Mucosa of stomach (tissue), 1 donor: ENCODE measurements around the gene AHCYL1.

ENCODE experiments used
- H3K27me3 ChIP-seq: one replicate; pipeline ENCODE4 v1.7.0; 2013; ENCODE audit warnings: mild to moderate bottlenecking, low read length; ENCODE audit not compliant: control insufficient read depth, insufficient read depth
- H3K36me3 ChIP-seq: one replicate; pipeline ENCODE4 v1.7.0; 2013; ENCODE audit warnings: low read length; ENCODE audit not compliant: control insufficient read depth, insufficient read depth
- H3K4me1 ChIP-seq: one replicate; pipeline ENCODE4 v1.7.0; 2013; ENCODE audit warnings: mild to moderate bottlenecking, low read length; ENCODE audit not compliant: control insufficient read depth, insufficient read depth
- H3K4me3 ChIP-seq: one replicate; pipeline ENCODE4 v1.7.0; 2013; ENCODE audit warnings: low read length
- H3K9ac ChIP-seq: one replicate; pipeline ENCODE4 v1.7.0; 2013; ENCODE audit warnings: mild to moderate bottlenecking, low read length, moderate library complexity
- H3K9me3 ChIP-seq: one replicate; pipeline ENCODE4 v1.7.0; 2013; ENCODE audit warnings: mild to moderate bottlenecking, low read length, moderate library complexity; ENCODE audit not compliant: control insufficient read depth
- donor health status: Pancreatic carcinoma.

AHCYL1 gene

GRCh38 chr1:110032327-110032726, 47.8 kb downstream of the AHCYL1 start:
- H3K9ac ChIP-seq: no peak overlapping the region
- H3K4me1 ChIP-seq: peaks cover 17% of the 10 kb centered on the region
- H3K9me3 ChIP-seq: no peaks in the 10 kb centered on the region
- no peaks in the 10 kb centered on the region for H3K27me3 ChIP-seq
- H3K36me3 ChIP-seq: no peaks in the 10 kb centered on the region
- no peak overlapping the region for H3K4me3 ChIP-seq

GRCh38 chr1:110033421-110033820, 48.9 kb downstream of the AHCYL1 start:
- Histone ChIP-seq H3K36me3 (peaks cover 3% of the 10 kb centered on the region), H3K4me1 (peaks cover 17% of the 10 kb centered on the region), H3K27me3 (no peaks in the 10 kb centered on the region), H3K9ac (no peak overlapping the region), H3K9me3 (no peaks in the 10 kb centered on the region), H3K4me3 (no peak overlapping the region)

- Histone ChIP-seq H3K9me3 (no peaks in the 10 kb centered on the region), H3K36me3 (peaks cover 4% of the 10 kb centered on the region), H3K4me1 (peaks cover 17% of the 10 kb centered on the region), H3K9ac (peak overlapping the region; percentile 20), H3K27me3 (no peaks in the 10 kb centered on the region), H3K4me3 (no peak overlapping the region)
Observed at GRCh38 chr1:110034040-110034450, 49.5 kb downstream of the AHCYL1 start.

- peaks cover 17% of the 10 kb centered on the region for H3K4me1 ChIP-seq
- no peaks in the 10 kb centered on the region for H3K9me3 ChIP-seq
- H3K36me3 ChIP-seq: peaks cover 4% of the 10 kb centered on the region
- H3K9ac ChIP-seq: peak within 1 kb of the TSS; percentile 93
- no peaks in the 10 kb centered on the region for H3K27me3 ChIP-seq
- peak within 1 kb of the TSS; percentile 56 for H3K4me3 ChIP-seq
Observed at GRCh38 chr1:110034451-110035235, 50.1 kb downstream of the AHCYL1 start, which contains the start of gene STRIP1. STRIP1 (plus strand) TSS chr1:110034624; CDS start chr1:110034638, 14 bp downstream.

GRCh38 chr1:110035236-110035752, 50.7 kb downstream of the AHCYL1 start:
- Histone ChIP-seq H3K4me3 (peak overlapping the region; percentile 56), H3K4me1 (peaks cover 17% of the 10 kb centered on the region), H3K9ac (peak overlapping the region; percentile 93), H3K9me3 (no peaks in the 10 kb centered on the region), H3K36me3 (peaks cover 4% of the 10 kb centered on the region), H3K27me3 (no peaks in the 10 kb centered on the region)

- Histone ChIP-seq H3K36me3 (peaks cover 11% of the 10 kb centered on the region), H3K4me3 (no peak overlapping the region), H3K9ac (no peak overlapping the region), H3K9me3 (no peaks in the 10 kb centered on the region), H3K4me1 (peaks cover 7% of the 10 kb centered on the region), H3K27me3 (no peaks in the 10 kb centered on the region)
Observed at GRCh38 chr1:110038271-110038670, 53.7 kb downstream of the AHCYL1 start.

GRCh38 chr1:110039641-110040040, 55.1 kb downstream of the AHCYL1 start:
- Histone ChIP-seq H3K4me3 (no peak overlapping the region), H3K36me3 (peaks cover 18% of the 10 kb centered on the region), H3K27me3 (no peaks in the 10 kb centered on the region), H3K9ac (no peak overlapping the region), H3K9me3 (no peaks in the 10 kb centered on the region), H3K4me1 (peaks cover 7% of the 10 kb centered on the region)

- H3K4me1 ChIP-seq: peaks cover 3% of the 10 kb centered on the region
- peaks cover 19% of the 10 kb centered on the region for H3K36me3 ChIP-seq
- no peaks in the 10 kb centered on the region for H3K27me3 ChIP-seq
- H3K9ac ChIP-seq: no peak overlapping the region
- no peak overlapping the region for H3K4me3 ChIP-seq
- H3K9me3 ChIP-seq: no peaks in the 10 kb centered on the region
Observed at GRCh38 chr1:110040548-110040947, 56.0 kb downstream of the AHCYL1 start.

- H3K4me3 ChIP-seq: no peak overlapping the region
- no peaks in the 10 kb centered on the region for H3K9me3 ChIP-seq
- peaks cover 30% of the 10 kb centered on the region for H3K36me3 ChIP-seq
- no peak overlapping the region for H3K9ac ChIP-seq
- H3K4me1 ChIP-seq: no peaks in the 10 kb centered on the region
- H3K27me3 ChIP-seq: no peaks in the 10 kb centered on the region
Observed at GRCh38 chr1:110043016-110043415, 58.5 kb downstream of the AHCYL1 start.

- Histone ChIP-seq H3K36me3 (peaks cover 26% of the 10 kb centered on the region), H3K9ac (no peak overlapping the region)
Observed at GRCh38 chr1:110047463-110047862, 62.9 kb downstream of the AHCYL1 start.

GRCh38 chr1:110048240-110048639, 63.7 kb downstream of the AHCYL1 start:
- Histone ChIP-seq H3K27me3 (no peaks in the 10 kb centered on the region), H3K4me1 (peaks cover 10% of the 10 kb centered on the region), H3K9ac (no peak overlapping the region), H3K36me3 (peaks cover 21% of the 10 kb centered on the region), H3K4me3 (no peak overlapping the region), H3K9me3 (no peaks in the 10 kb centered on the region)

More at GRCh38 chr1:110047463-110047862, 62.9 kb downstream of the AHCYL1 start:
- no peaks in the 10 kb centered on the region for H3K9me3 ChIP-seq
- no peak overlapping the region for H3K4me3 ChIP-seq
- peaks cover 10% of the 10 kb centered on the region for H3K4me1 ChIP-seq
- H3K27me3 ChIP-seq: no peaks in the 10 kb centered on the region

GRCh38 chr1:110048923-110049601, 64.5 kb downstream of the AHCYL1 start:
- H3K9ac ChIP-seq: no peak overlapping the region
- peaks cover 10% of the 10 kb centered on the region for H3K4me1 ChIP-seq
- H3K27me3 ChIP-seq: no peaks in the 10 kb centered on the region
- H3K9me3 ChIP-seq: no peaks in the 10 kb centered on the region
- peaks cover 13% of the 10 kb centered on the region for H3K36me3 ChIP-seq
- no peak overlapping the region for H3K4me3 ChIP-seq
